Smooth muscle cell of the brain vasculature (primary cell): ENCODE results near the gene TMEM63B.

Source experiments
- DNase-seq: peaks from one replicate; pipeline ENCODE4 v3.0.0-alpha.2; 2012; ENCODE audit warnings: low read depth, low spot score

TMEM63B gene

GRCh38 chr6:44117397-44118128 lies 9.8 kb upstream of the TMEM63B start:
- DNase-seq, result no peak

GRCh38 chr6:44119704-44120262 lies 7.6 kb upstream of the TMEM63B start:
- no peak for DNase-seq

DNA sequence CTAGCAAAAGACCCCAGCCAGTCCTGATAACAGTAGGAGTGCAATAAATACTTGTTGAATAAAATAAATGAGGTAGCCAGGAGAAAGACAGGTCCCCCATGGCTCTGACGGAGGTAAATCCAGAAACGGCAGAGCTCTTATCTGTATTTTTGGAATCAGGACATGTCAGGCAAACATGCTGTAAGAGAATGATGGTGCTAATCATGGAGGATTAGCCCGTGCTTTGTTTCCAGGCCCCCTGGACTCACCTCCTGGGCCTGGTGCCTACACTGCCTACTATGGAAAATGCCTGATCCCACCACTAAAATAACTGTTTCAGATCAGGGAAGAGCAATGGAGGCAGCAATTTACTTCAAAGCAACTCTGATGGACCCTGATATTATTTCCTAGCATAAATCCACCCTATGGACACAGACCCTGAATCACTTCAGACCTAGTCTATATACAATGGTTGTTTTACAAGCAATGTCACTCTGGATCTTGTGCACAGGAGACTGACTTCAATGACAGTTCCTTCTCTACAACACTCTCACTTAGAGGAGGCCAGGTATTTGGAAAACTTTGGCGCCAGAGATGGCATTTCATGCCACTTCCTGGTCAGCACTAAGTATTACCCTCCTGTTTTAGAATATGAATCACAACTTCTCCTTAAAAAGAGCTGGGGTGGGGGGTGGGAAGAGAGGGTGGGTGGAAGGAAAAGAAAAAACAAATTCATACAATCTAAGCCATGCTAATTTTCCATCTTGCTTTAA lies 6.5 kb upstream of the TMEM63B start:
- DNase-seq, result no peak

- no peak for DNase-seq
Observed at GRCh38 chr6:44122801-44123200, 4.6 kb upstream of the TMEM63B start.

DNA sequence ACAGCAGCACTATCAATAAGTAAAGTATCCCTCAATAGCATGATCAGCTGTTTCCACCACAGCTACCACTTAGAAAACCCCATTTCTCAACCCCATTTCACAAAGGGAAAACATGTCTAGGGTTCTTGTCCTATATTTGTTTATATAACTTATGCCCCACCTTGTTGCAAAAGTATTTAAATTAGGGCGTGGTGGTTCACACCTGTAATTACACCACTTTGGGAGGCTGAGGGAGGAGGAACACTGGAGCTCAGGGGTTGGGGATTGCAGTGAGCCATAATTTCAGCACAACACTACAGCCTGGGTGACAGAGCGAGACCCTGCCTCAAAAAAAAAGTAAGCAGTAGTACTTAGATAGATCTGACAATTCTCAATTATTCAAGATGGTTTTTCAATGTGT lies 3.8 kb upstream of the TMEM63B start:
- DNase-seq, result no peak

DNA sequence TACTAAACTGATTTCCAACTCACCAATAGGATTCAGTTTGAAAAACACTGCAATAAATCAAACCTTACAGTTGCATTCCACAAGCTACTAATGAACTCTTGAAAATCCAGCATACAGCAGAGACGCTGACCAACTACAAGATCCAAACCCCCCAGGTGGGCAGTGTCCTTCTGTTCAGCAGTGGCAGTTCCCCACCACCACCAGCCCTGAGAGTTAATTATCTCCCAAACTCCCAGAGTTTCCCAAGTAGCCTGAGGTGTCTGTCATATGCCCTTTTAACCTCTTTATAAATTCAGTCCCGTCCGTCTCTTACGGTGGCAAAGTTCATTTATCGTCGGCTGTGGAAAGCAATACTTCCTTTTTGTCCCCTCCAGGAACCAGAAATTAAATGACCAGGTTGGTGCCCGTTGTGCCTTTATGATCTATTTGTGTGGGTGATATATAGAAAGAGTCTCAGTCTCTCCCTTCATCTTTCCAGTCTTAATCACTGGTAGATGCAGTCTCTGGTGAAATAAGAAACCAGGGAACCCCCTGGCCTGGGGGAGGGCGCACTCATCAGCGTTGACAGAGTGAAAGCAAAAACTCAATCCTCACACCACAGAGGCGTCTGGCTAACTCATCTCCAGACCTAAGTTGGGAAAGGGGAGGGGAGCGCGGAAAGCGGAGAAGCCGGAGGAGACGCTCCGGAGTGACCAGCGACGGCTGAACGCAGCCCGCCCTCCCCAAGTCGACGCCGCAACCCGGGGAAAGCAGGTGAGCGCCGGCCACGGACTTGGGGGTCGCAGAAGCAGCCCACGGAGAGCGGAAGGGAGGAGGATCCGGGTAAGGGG lies 819 bp upstream of the TMEM63B start:
- no peak for DNase-seq

GRCh38 chr6:44128020-44128917 lies 915 bp downstream of the TMEM63B start:
- no peak for DNase-seq

- no peak for DNase-seq
Observed at GRCh38 chr6:44129841-44130322, 2.5 kb downstream of the TMEM63B start.

DNA sequence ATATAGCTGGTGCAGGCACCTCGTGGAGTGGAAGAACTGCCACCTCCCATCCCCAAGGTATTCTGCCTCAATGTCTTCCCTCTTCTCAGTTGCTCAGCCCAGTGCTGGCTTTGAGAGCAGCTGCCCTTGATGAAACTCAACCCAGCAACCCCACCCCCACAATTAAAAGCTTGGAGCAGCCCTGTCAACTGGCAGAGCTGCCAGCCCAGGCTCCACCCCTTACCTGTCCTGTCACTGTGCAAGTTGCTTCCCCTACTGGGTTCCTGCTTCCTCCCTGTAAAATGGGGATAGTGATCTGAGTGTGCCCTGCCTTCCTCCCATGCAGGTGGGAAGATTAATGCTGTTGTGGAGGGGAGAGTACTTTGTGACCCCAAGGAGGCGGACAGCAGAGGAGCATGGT lies 4.5 kb downstream of the TMEM63B start:
- DNase-seq, result no peak

- DNase-seq, result no peak
Observed at GRCh38 chr6:44132476-44132875, 5.1 kb downstream of the TMEM63B start.

DNA sequence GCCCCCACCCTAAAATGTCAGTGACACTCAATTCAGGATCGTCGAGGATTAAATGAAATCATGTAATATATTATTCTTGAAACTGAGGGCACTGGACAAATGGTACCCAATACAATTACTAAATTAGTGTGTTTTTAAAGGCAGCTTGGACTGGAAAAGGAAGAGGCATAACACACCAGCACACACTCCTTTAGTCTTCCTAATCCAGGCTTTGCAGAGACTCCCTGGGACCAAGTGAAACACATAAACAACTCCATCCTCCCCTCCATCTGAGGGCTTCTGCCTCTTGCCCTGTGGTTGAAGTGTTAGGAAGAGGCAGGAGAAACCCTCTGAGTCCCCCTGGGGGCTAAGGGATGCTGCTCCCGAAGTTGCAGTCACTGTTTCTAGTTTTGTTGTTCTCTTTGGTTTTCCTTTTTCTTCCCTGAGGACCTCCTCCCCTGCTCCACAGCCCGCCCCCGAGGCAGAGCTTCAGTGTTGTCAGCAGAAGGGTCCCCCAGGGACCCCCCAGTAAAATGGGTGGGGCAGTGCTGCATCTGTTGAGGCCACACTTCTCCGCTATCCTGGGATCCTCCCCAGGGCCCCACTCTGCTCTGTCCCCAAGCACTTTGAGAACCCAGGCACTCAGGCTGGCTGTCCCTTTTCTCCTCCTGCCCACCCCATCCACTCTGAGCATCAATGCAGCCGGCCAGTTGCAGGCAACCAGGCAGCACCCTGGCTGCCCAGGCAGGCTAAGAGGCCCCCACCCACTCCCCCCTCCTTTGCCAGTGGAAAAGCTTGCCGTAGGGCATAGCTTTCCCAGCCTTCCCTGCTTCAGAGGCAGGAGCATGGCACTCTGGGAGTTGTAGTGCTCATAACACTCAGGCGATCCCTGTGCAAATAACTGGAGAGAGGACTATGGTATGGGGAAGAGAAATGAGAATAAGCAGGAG lies 5.9 kb downstream of the TMEM63B start:
- DNase-seq, result no peak

- DNase-seq, result no peak
Observed at GRCh38 chr6:44133981-44134711, 6.8 kb downstream of the TMEM63B start.

DNA sequence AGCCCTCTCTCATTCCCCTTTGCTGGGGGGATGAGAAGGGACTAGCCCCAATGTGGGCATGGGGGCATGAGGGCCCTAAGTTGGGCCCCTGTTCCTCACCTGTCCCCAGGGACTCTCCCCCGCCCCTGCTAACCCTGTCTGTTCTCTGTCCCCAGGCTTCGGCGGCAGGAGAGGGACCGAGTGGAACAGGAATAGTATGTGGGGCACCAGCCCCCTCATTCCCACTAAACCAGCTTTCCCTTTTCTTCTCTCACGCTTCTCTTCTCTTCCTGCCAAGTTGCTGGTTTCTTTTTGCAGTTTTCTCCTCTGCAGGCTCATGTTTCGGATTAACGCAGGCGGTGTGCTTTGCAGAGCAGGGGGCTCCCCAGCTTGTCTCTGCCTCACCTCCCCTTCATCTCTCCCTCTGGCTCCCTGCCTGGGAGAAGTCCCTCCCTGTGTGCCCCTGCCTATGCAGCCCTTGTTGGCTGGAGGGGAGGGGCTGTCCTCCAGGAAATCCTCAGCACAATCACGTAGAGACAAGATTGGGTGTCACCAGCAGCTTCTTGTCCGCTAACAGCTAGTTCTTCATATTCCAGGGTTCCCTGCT lies 7.9 kb downstream of the TMEM63B start:
- DNase-seq, result no peak

DNA sequence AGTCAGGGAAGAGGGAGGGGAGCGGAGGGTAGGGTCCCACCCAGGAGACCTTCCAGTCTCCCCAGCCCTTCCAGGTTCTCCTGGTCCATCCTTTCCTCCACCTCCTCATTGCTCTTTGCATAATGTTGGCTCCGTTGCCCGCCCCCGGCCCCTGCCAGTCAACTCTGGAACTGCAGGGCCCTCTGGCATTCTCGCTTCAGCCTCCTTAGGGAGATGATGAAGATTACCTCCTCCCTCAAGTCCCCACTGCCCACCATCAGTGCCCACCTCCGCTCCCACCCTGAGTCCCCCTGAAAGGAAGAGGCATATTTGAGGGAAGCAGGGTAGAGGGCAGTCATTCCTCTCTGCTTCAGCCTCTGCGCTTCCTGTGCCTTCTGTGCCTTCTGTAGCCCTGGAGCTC lies 8.5 kb downstream of the TMEM63B start:
- DNase-seq, result no peak

DNA sequence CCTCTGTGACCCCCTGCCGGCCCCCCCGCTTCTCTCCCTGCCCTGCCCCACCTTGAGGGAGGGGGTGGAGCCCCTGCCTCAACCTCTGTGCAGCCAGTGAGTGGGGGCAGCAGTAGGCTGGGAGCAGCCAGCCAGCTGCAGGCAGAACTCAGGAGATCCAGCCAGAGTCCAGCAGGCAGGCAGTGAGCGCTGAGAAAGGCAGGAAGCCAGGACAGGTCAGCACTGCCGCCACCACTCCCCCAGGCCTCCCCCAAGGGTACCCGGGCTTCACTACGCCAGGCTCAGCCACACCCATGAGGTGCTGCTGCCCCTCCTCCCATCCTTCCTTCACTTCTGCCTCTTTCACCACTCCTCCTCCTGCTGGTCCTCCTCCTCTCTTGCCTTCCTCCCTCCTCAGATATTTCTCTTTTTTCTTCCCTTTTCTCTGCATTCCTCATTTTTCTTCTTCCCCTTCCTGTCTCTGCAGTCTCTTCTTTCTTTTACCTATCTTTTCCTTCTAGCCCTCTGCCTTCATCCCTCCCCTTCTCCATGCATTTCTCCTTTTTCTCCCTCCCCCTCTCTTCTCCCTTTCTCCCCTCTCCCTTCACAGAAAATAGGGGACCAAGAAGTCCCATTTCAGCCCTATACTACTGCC lies 11.5 kb downstream of the TMEM63B start:
- DNase-seq, result no peak

- no peak for DNase-seq
Observed at GRCh38 chr6:44139351-44139743, 12.0 kb downstream of the TMEM63B start.

DNA sequence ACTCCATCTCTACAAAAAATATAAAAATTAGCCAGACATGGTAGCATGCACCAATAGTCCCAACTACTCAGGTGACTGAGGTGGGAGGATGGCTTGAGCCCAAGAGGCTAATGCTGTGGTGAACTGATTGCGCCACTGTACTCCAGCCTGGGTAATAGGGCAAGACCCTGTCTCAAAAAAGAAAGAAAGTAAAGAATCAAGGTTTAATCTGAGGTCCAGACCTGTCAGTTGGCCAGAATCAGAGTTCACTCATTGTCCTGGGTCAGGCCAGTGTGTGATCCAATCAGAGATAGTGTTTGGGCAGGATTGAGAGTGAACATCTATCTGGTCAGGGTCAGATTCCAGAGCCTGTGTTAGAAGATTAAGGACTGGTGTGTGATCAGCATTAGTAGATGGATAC lies 15.5 kb downstream of the TMEM63B start:
- DNase-seq, result no peak

GRCh38 chr6:44143731-44144130 lies 16.4 kb downstream of the TMEM63B start:
- DNase-seq, result no peak
